Rectal smooth muscle tissue (tissue), 1 donor: ENCODE data around the gene KRT27.

Experiments used
- H3K27ac ChIP-seq: one replicate; pipeline ENCODE4 v1.7.0; 2013; ENCODE audit warnings: low read depth, low read length, inconsistent platforms
- H3K27me3 ChIP-seq: one replicate; pipeline ENCODE4 v1.7.0; 2013; ENCODE audit warnings: low read length; ENCODE audit not compliant: control insufficient read depth, insufficient read depth
- H3K36me3 ChIP-seq: one replicate; pipeline ENCODE4 v1.7.0; 2013; ENCODE audit warnings: low read length; ENCODE audit not compliant: control insufficient read depth, insufficient read depth
- H3K4me1 ChIP-seq: one replicate; pipeline ENCODE4 v1.7.0; 2013; ENCODE audit warnings: low read length; ENCODE audit not compliant: control insufficient read depth, insufficient read depth
- H3K4me3 ChIP-seq: one replicate; pipeline ENCODE4 v1.7.0; 2013; ENCODE audit warnings: low read length
- H3K9ac ChIP-seq: one replicate; pipeline ENCODE4 v1.7.0; 2013; ENCODE audit warnings: low read length

The KRT27 gene, protein sequence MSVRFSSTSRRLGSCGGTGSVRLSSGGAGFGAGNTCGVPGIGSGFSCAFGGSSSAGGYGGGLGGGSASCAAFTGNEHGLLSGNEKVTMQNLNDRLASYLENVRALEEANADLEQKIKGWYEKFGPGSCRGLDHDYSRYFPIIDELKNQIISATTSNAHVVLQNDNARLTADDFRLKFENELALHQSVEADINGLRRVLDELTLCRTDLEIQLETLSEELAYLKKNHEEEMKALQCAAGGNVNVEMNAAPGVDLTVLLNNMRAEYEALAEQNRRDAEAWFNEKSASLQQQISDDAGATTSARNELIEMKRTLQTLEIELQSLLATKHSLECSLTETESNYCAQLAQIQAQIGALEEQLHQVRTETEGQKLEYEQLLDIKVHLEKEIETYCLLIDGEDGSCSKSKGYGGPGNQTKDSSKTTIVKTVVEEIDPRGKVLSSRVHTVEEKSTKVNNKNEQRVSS

DNA sequence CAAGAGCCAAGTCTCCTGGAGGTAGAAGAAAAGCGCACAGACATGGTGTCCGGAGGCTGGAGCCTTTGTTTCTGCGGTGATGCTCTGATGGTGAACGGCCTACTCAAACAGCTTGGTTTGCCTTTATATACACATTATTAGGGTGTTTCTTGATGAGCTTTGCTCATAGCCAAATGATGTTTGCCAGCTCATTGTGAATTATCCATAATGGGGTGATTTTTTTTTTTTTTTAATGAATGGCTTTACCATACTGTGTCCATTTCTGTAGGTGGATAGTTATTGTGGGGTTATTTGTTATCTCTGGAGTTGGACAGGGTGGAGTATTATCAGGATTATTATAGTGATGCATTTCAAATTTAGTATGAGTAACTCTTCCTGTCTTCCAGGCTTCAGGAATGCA, at the start of gene KRT27:
Gene KRT27, minus strand, starts transcription at position 101 of the 400 bp plus-strand sequence. Its CDS starts 57 bp downstream, at position 44.
- Histone ChIP-seq H3K27ac (no peak within 1 kb of the TSS), H3K9ac (no peak within 1 kb of the TSS), H3K36me3 (no peaks in the 10 kb centered on the region)

DNA sequence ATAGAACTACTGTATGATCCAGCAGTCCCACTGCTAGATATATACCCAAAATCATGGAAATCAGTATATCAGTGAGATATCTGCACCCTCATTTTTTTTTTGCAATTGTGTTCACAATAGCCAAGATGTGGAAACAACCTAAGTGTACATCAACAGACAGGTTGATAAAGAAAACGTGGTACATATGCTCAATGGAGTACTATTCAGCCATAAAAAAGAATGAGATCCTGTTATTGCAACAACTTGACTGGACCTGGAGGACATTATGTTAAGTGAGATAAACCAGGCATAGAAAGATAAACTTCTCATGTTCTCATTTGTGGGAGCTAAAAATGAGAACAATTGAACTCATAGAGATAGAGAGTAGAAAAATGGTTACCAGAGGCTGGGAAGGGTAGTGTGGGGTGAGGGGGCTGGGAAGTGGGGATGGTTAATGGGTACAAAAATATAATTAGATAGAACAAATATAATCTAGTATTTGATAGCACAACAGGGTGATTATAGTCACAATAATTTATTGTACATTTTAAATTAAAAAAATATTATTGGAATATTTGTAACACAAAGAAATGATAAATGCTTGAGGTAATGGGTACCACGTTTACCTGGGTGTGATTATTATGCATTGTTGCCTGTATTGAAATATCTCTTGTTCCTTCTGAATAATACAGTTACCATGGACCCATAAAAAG, 47.9 kb upstream of the KRT27 start:
- no peak overlapping the region for H3K4me3 ChIP-seq
- no peaks in the 10 kb centered on the region for H3K36me3 ChIP-seq
- H3K27ac ChIP-seq, result no peak overlapping the region
- no peaks in the 10 kb centered on the region for H3K27me3 ChIP-seq
- no peak overlapping the region for H3K9ac ChIP-seq
- H3K4me1 ChIP-seq, result no peaks in the 10 kb centered on the region

More for the DNA sequence above, at the start of gene KRT27:
- H3K4me1 ChIP-seq, result no peaks in the 10 kb centered on the region
- H3K4me3 ChIP-seq, result no peak within 1 kb of the TSS
- peaks cover 3% of the 10 kb centered on the region for H3K27me3 ChIP-seq

DNA sequence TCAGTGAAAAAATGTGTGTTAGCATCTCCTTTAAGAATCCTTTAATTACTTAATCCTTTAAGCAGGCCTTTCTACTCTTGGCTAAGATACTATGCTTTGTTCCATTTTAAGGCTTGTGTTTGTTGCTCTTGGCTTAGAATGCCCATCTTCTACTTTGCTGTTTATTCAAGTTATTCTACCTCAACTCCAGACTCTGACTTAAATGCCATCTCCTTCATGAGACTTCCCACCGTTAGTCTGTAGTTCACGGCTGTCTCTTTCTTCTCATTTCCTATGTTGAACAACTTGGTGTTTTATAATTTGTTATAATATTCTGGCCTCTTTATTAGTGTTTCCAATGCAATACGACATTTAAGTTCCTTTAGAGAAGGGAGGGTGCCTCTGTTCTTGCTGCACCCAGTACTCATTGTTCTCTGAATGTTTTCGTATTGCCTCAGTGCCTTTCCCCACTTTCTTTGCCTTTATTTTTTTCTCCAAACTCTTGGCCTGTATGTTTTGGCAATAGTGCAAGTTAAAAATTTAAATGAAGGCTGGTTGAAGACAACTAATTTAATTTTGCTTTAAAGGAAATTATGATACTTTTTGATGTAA, 46.2 kb upstream of the KRT27 start:
- no peaks in the 10 kb centered on the region for H3K27me3 ChIP-seq
- H3K9ac ChIP-seq, result no peak overlapping the region
- no peak overlapping the region for H3K27ac ChIP-seq
- H3K4me3 ChIP-seq, result no peak overlapping the region
- no peaks in the 10 kb centered on the region for H3K36me3 ChIP-seq
- no peaks in the 10 kb centered on the region for H3K4me1 ChIP-seq

DNA sequence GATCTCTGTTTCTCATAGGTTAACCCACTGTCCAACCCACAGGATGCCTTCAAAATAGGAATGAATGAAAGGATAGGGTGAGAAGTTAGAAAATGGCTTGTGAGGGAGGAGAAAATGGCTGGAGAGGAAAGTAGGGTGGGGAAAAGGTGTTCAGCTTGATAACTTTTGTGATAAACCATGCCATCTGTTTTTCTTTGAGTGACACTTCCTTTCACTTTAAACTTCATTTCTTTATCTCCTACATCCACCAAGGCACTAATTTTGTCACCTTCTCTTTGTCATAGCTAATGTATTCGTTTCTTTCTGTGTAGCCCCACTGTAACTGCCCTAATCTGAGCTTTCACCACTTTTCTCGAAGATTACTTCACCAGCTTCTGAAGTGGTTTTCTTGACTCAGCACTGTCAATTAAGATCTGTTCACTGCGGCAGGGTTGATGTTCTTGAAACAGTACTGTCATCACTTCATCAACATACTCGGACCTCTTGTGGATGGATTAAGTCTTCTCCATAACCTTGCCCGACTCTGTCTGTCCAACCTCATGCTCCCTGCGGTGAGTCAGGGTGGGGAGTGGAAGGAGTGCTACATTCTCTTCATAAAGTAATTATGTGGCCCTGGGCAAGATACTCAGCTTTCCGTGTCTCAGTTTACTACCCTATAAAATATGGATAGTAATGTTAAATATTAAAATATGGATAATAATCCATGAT, 45.5 kb upstream of the KRT27 start:
- H3K36me3 ChIP-seq, result no peaks in the 10 kb centered on the region
- no peak overlapping the region for H3K27ac ChIP-seq
- no peak overlapping the region for H3K9ac ChIP-seq
- no peak overlapping the region for H3K4me3 ChIP-seq
- H3K27me3 ChIP-seq, result no peaks in the 10 kb centered on the region
- no peaks in the 10 kb centered on the region for H3K4me1 ChIP-seq

DNA sequence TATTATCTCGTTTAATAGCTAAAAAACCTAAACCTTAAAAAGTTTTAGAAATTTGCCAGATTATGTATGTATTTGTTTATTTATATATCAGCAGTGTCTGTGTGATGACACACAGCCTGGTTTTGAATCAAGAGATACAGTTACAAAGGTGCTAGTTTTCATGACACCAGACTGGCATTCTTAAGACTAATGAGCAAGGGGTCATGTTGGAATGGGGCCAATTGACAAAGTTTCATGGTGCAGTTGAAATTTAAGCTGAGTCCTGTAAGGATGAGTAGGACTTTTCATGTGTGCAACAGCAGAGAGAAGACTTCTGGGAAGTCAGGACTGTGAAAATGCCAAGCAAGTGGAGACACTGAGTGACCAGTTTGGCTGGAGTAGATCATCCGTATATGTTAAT, 43.2 kb upstream of the KRT27 start:
- no peak overlapping the region for H3K27ac ChIP-seq
- no peaks in the 10 kb centered on the region for H3K4me1 ChIP-seq
- H3K4me3 ChIP-seq, result no peak overlapping the region
- no peaks in the 10 kb centered on the region for H3K36me3 ChIP-seq
- no peak overlapping the region for H3K9ac ChIP-seq
- H3K27me3 ChIP-seq, result no peaks in the 10 kb centered on the region

DNA sequence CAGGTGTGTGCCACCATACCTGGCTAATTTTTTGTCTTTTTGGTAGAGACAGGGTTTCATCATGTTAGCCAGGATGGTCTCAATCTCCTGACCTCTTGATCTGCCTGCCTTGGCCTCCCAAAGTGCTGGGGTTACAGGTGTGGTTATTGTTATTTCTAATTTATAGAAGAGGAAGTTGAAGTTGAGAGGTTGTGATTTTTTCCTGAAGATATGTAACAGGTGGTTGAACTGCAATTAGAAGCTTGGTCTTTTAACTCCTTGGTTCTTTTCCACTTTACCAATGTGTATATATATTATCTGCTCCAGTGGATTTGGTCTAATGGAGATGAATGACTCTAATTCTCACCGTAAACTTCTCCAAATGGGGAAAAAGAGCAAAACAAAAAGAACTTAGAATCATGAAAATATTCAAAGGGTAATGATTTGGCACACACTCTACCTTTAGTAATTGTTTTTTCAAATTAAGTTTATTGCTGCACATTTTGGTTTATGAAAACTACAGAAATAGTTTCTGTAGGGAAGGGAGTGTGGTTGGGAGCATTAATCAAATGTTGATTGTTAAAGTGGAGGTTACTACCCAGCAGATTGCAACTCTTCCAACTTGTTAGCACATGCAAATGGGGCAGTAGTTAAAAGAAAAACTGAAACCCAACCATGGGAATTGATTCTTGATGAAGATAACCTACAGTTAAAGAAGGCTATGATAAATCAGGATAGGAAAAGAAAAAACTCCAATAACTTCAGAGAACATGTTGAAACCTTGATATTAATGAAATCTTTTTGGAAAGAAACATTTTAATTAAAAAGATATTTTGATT, 41.9 kb upstream of the KRT27 start:
- Histone ChIP-seq H3K27me3 (no peaks in the 10 kb centered on the region), H3K27ac (no peak overlapping the region), H3K36me3 (no peaks in the 10 kb centered on the region), H3K4me3 (no peak overlapping the region), H3K9ac (no peak overlapping the region), H3K4me1 (no peaks in the 10 kb centered on the region)

DNA sequence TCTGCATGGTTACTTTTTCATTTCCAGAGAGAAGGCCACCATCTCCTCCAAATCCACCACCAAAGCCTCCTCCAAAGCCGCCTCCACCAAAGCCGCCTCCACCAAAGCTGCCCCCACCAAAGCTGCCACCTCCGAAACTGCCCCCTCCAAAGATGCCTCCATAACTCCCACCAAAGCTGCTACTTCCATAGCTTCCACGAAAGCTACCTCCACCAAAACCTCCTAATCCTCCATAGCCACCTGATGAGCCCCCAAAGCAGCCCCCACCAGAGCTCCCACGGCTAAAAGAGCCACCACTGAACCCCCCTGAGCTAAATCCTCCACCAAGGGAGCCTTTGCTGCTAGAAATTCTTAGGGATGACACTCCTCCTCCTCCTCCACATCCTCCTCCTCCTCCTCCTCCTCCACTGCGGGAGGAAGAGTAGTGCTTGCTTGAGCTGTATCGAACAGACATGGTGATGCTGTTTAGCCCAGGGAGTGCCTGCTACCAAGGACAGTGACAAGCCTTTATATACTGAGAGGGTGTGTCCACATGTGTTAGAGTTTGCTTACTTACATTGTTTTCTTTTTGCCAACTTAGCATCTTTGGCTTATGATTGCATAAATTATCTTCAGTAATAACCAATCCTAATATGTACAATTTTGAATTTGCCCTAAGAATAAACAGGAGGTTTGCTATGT, 39.9 kb upstream of the KRT27 start, which contains the start of gene KRT10:
Gene KRT10, minus strand, starts transcription at position 483 of the 681 bp plus-strand sequence. Its CDS starts 29 bp downstream, at position 454.
- Histone ChIP-seq H3K36me3 (peaks cover 2% of the 10 kb centered on the region), H3K27ac (no peak within 1 kb of the TSS), H3K9ac (no peak within 1 kb of the TSS), H3K4me1 (peaks cover 5% of the 10 kb centered on the region), H3K27me3 (no peaks in the 10 kb centered on the region), H3K4me3 (no peak within 1 kb of the TSS)

DNA sequence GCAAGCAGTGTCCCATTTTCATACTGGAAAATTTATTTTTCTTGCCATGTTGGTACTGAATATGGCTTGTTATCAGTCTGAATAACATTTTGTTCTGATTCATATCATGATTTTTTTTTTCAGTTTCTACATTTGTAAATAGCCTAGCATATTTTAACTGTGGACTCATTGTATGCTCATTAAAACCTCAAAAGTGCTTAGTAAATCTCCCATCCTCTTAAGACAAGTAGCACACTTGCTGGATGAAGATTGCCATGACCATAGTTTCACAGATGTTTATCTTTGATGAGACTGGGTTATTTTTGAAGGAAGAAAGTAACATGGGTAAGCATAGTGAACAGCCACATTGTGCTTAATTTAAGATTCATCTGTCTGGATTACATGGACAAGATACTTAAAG, 39.2 kb upstream of the KRT27 start:
- Histone ChIP-seq H3K36me3 (peaks cover 4% of the 10 kb centered on the region), H3K27ac (no peak overlapping the region), H3K4me1 (peaks cover 5% of the 10 kb centered on the region), H3K4me3 (no peak overlapping the region), H3K9ac (no peak overlapping the region), H3K27me3 (no peaks in the 10 kb centered on the region)

DNA sequence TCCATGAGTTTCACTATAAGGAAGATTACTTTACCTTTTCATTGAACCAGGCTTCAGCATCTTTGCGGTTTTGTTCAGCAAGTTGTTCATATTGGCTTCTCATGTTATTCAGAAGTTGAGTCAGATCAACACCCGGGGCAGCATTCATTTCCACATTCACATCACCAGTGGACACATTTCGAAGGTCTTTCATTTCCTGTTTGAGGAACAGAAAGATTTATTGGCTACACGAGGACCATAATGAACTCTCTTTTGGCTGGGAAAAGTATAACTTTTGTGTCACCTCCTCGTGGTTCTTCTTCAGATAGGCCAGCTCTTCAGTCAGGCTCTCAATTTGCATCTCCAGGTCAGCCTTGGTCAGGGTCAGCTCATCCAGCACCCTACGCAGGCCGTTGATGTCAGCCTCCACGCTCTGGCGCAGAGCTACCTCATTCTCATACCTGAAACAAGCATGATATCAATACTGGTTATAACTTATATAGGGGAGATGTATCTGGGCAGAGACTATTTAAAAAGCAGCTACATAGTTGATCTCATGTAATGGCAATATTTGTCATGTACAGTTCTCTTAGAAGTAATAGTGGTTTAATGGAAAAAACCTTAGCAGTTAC, 38.0 kb upstream of the KRT27 start:
- H3K36me3 ChIP-seq, result peaks cover 4% of the 10 kb centered on the region
- H3K9ac ChIP-seq, result no peak overlapping the region
- H3K27me3 ChIP-seq, result no peaks in the 10 kb centered on the region
- no peak overlapping the region for H3K27ac ChIP-seq
- H3K4me3 ChIP-seq, result no peak overlapping the region
- peaks cover 5% of the 10 kb centered on the region for H3K4me1 ChIP-seq

DNA sequence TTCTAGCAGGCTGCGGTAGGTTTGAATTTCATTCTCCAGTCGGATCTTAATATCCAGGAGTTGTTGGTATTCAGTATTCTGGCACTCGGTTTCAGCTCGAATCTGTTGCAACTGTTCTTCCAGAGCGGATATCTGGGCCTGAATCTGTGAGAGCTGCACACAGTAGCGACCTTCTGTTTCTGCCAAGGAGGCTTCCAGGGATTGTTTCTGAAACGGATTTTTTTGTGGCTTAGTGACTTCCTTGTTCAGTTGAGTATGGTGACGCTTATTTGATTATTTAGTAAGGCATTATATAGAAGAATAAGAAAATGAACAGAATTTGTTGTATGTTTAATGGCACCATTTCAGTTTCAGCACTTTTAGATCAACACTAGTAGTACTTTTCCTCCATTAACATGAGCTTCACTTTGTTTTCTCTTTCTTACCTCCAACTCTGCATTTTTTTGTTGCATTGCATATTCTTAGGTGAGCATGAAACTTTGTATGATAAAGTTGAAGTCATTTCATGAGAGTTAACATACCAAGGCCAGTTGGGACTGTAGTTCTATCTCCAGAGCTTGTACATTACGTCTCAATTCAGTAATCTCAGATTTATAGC, 37.3 kb upstream of the KRT27 start:
- Histone ChIP-seq H3K9ac (no peak overlapping the region), H3K27ac (peak overlapping the region; percentile 75), H3K4me1 (peaks cover 5% of the 10 kb centered on the region), H3K4me3 (peak overlapping the region; percentile 81), H3K27me3 (no peaks in the 10 kb centered on the region), H3K36me3 (peaks cover 4% of the 10 kb centered on the region)
